Ovary (tissue), 9 donors: ENCODE measurements around the gene ATP10B. TPM values are rescaled to one million over a fixed set of nuclear protein-coding genes. Genes with fewer than 3 reads are reported as not detected.

ENCODE experiments used
- DNase-seq, 5 donors: peaks; one replicate each; pipeline ENCODE4 v3.0.0-alpha.2; 2019 to 2020
- H3K27ac ChIP-seq, 2 donors: fragments of 200-600 bp; one replicate each; pipeline versions ENCODE4 v1.5.1 to v1.8.0; 2019 to 2022
- H3K27me3 ChIP-seq: fragments of 200-600 bp; one replicate; pipeline ENCODE4 v1.8.0; 2022
- H3K36me3 ChIP-seq: fragments of 200-600 bp; sonication (generic); one replicate; pipeline ENCODE4 v1.5.1; 2019
- H3K4me1 ChIP-seq: one replicate; pipeline ENCODE4 v1.8.1; 2013; ENCODE audit warnings: mild to moderate bottlenecking, moderate library complexity; ENCODE audit not compliant: insufficient read depth
- H3K4me3 ChIP-seq: fragments of 200-600 bp; sonication (generic); one replicate; pipeline ENCODE4 v1.5.1; 2017
- H3K9me3 ChIP-seq, 2 donors: fragments of 200-600 bp in 1 of 2; sonication (generic) in 1 of 2; one replicate each; pipeline versions ENCODE4 v1.5.1 to v1.8.1; 2013 to 2019; ENCODE audit warnings: mild to moderate bottlenecking in 1 of 2, moderate library complexity in 1 of 2
- EP300 ChIP-seq: sonication (generic); formaldehyde crosslinking; IDR thresholded peaks from one replicate; pipeline ENCODE4 v1.6.1; 2017; ENCODE audit warnings: antibody characterized with exemption
- POLR2A ChIP-seq: fragments of 450-650 bp; IDR thresholded peaks from one replicate; pipeline ENCODE4 v1.6.1; 2017; ENCODE audit warnings: antibody characterized with exemption, mild to moderate bottlenecking, moderate library complexity
- WGBS, 3 donors: extraction: QIAGEN DNeasy Blood & Tissue Kit in 1 of 3; methylation state at CpG; one replicate each; pipeline versions ENCODE4 v1.1.5 to v1.1.7; 2013 to 2017; 5-methylcytosine and 5-hydroxymethylcytosine counted together
- intact Hi-C, 4 donors: fragments of 100-400 bp; cut with DNase I; formaldehyde crosslinking; loops; one replicate each; pipeline versions ENCODE4 v1.11.0 to v1.15.1; 2022 to 2023
- polyA plus RNA-seq, 2 donors: library from polyadenylated mRNA; stranded (reverse); fragments of 200-250 nt in 1 of 2; fragments of 350-450 nt in 1 of 2; fragmentation: Illumina TruSeq in 1 of 2; extraction: RNeasy Lipid Tissue Mini Kit (QIAGEN cat#74804) in 1 of 2; gene quantifications; one replicate each; pipeline ENCODE4 v1.2.3, GENCODE V29; 2013 to 2014
- total RNA-seq, 7 donors: library from RNA; depleted of rRNA in 2 of 7; stranded (reverse); fragments of >200 nt in 2 of 7; fragmentation: NEBNext Ultra II Directional in 3 of 7; extraction: Animal tissue kit (Norgen Biotek cat#: 25700) in 3 of 7; gene quantifications; one replicate each; pipeline versions ENCODE4 v1.1.0 to v1.2.4, GENCODE V29; 2016 to 2023
- TF ChIP-seq, protein P1 (sequence below), 3 donors: fragments of 450-650 bp in 2 of 3; fragments of 200-600 bp in 1 of 3; IDR thresholded peaks; one replicate each; pipeline versions ENCODE4 v1.5.1 to v1.8.0; 2016 to 2022; ENCODE audit warnings: antibody characterized with exemption in 3 of 3, mild to moderate bottlenecking in 1 of 3
- donor health status: DM: no; HTN: no; CAD: no; lungs with moderate emphysema.
- donor health status: DM: no; HTN: no; CAD: no.
- donor health status: Bipolar disorder and iron deficiency.
- donor health status: DM: yes; HTN: yes; CAD: no.
- donor health status: DM: no; HTN: no; CAD: no.
- donor health status: DM: yes; HTN: yes; CAD: no.

Gene ATP10B
- total and polyA plus RNA-seq, 9 donors: 0.02 to 19.1 (median 0.34) TPM; not detected in 1

DNA sequence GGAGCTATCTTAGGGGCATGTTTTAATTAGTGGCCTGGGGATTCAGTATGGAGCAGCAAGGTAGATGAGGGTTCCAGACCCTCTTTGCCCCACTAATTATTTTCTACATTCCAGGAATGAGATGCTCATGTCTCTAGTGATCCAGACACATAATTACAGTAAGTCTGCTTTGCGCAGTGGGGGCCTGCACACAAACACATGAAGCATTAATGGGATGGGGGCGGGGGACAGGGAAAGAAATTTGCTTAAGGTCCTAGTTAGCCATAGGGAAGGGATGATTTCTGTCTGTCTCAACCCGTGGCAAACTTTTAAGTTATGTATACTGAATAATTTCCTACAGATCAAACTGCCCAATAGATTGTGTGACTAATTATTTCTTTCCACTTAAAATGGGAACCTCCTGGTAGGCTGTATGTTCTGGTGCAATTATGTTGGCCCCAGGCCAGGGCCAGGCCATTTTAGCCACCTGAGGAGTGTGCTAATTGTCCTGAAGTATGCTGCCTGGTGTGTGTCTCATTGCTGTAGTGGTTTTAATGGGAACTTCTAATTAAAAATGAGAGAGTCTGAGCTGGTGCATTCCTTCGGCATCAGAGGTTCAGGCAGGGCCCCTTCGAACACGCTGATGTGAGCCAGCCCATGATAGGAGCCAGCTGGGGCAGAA lies 295.9 kb downstream of the ATP10B start:
- WGBS, 3 donors: 38 to 43% (median 39%) methylated on average over 6 of the region's 6 CpGs
- Histone ChIP-seq H3K9me3 (no peaks in the 10 kb centered on the region), H3K36me3 (no peaks in the 10 kb centered on the region), H3K27me3 (no peaks in the 10 kb centered on the region), H3K27ac (no peak overlapping the region), H3K4me1 (no peaks in the 10 kb centered on the region), H3K4me3 (no peak overlapping the region)
- DNase-seq: no peak
- intact Hi-C loops: no loop called here
- no peak for TF ChIP-seq EP300
- TF ChIP-seq, protein P1, sequence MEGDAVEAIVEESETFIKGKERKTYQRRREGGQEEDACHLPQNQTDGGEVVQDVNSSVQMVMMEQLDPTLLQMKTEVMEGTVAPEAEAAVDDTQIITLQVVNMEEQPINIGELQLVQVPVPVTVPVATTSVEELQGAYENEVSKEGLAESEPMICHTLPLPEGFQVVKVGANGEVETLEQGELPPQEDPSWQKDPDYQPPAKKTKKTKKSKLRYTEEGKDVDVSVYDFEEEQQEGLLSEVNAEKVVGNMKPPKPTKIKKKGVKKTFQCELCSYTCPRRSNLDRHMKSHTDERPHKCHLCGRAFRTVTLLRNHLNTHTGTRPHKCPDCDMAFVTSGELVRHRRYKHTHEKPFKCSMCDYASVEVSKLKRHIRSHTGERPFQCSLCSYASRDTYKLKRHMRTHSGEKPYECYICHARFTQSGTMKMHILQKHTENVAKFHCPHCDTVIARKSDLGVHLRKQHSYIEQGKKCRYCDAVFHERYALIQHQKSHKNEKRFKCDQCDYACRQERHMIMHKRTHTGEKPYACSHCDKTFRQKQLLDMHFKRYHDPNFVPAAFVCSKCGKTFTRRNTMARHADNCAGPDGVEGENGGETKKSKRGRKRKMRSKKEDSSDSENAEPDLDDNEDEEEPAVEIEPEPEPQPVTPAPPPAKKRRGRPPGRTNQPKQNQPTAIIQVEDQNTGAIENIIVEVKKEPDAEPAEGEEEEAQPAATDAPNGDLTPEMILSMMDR (IDR thresholded peaks at IDR 0.05): no peak
- TF ChIP-seq POLR2A: no peak

DNA sequence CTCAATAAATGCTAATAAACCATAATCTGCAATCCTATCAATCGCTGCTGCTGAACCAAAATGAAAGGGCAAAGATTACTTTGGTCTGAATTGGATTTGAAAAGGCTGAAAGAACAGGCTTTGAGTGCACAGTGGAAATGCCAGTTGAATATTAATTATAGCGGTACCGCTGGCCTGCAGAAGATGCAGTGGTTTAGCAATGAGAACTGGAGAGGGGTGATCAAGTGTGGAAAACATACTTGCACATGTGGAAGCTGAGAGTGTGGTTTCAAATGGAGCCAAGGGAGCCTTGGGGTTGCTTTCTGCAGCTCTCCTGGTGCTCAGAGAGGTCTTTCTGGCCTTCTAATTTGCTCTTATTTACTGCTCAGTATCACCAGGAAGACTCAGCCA lies 296.4 kb downstream of the ATP10B start:
- 91 to 92% (median 92%) methylated on average over 3 of the region's 3 CpGs for WGBS, 3 donors
- DNase-seq: no peak
- TF ChIP-seq POLR2A (no peak), EP300 (no peak)
- TF ChIP-seq, protein P1 (IDR thresholded peaks at IDR 0.05): no peak
- H3K27me3 ChIP-seq: no peaks in the 10 kb centered on the region
- H3K36me3 ChIP-seq: no peaks in the 10 kb centered on the region
- no peak overlapping the region for H3K4me3 ChIP-seq
- intact Hi-C loops: no loop called here
- H3K27ac ChIP-seq: no peak overlapping the region
- no peaks in the 10 kb centered on the region for H3K9me3 ChIP-seq
- no peaks in the 10 kb centered on the region for H3K4me1 ChIP-seq

DNA sequence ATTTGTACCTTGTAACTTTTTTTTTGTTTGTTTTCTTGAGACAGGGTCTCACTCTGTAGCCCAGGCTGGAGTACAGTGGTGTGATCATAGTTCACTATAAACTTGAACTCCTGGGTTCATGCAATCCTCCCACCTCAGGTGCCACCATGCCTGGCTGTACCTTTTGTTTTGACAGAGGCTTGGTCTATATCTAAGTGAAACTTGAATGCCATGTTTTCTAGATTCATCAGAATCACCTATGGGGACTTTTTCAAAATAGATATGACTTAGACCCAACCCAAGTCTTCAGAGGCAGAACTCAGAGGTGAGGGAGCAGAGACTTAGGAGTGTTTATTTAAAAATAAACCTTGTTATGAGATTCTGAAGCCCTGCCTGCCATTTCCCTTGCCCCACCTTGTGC lies 301.9 kb downstream of the ATP10B start:
- Histone ChIP-seq H3K36me3 (no peaks in the 10 kb centered on the region), H3K4me3 (no peak overlapping the region), H3K27ac (no peak overlapping the region), H3K4me1 (no peaks in the 10 kb centered on the region), H3K9me3 (no peaks in the 10 kb centered on the region), H3K27me3 (no peaks in the 10 kb centered on the region)
- intact Hi-C loops: no loop called here
- TF ChIP-seq, protein P1 (IDR thresholded peaks at IDR 0.05): no peak
- TF ChIP-seq POLR2A (no peak), EP300 (no peak)
- no peak for DNase-seq

DNA sequence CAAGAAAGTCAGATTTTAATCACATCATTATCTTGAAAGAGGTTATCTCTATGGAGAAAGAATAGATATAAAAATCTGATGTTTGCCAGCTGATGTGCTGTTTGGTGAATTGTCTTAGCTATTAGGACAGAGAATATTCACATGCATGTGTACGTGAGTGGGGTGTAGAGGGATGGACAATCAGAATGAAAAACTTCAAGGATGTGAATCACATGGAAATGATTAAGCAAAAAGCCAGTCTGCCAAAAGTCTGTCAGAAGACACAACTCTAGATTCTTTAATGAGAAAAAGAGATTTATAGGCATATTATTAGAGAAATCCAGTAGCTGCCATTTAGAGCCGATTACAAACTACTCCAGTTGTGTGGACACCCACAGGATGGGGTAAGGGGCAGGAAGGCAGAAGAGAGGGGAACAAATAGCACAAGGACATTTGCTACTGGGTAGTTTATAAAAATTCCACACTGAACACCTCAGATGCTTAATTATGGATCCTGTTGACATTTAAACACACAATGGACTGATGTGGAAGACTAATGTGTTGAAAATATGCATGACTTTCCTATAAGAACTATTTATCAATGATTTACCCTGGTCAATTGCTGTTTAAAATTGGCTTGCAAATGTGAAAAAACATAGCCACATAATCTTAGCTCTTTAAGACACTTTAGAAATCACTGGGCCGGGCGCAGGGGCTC lies 302.9 kb downstream of the ATP10B start:
- H3K9me3 ChIP-seq: no peaks in the 10 kb centered on the region
- H3K4me1 ChIP-seq: no peaks in the 10 kb centered on the region
- no peak overlapping the region for H3K4me3 ChIP-seq
- no peak for DNase-seq
- WGBS, 3 donors: 36 to 47% (median 42%) methylated on average over 4 of the region's 4 CpGs
- no peaks in the 10 kb centered on the region for H3K27me3 ChIP-seq
- TF ChIP-seq, protein P1 (IDR thresholded peaks at IDR 0.05): no peak
- TF ChIP-seq POLR2A: no peak
- no peak overlapping the region for H3K27ac ChIP-seq
- intact Hi-C loops: no loop called here
- no peaks in the 10 kb centered on the region for H3K36me3 ChIP-seq
